ENCODE results near the gene CTPS1. TPM values are rescaled to one million over a fixed set of nuclear protein-coding genes. Genes with fewer than 3 reads are reported as not detected.

CTPS1 gene
- polyA plus RNA-seq, 1 donor from 2014 or later = 76.1 TPM

GRCh38 chr1:41020654-41021053 lies 41.2 kb downstream of the CTPS1 start:
- Histone ChIP-seq H3K4me3 (ENCODE audit: low read length) (no peak overlapping the region), H3K9me2 (ENCODE audit: insufficient read depth, low read length) (no peaks in the 10 kb centered on the region), H3F3A (ENCODE audit: insufficient read depth, low read length, poor library complexity, severe bottlenecking) (no peaks in the 10 kb centered on the region), H3K27me3 (ENCODE audit: insufficient read depth, low read depth, low read length) (no peaks in the 10 kb centered on the region), H4K20me1 (ENCODE audit: insufficient read depth) (no peaks in the 10 kb centered on the region), H3K9ac (ENCODE audit: low read length) (no peak overlapping the region), H3K36me3 (ENCODE audit: insufficient read depth, low read length) (no peaks in the 10 kb centered on the region), H3K27ac (ENCODE audit: low read length) (no peak overlapping the region), H3K4me2 (ENCODE audit: low read length) (no peak overlapping the region), H3K79me2 (replicated peaks; ENCODE audit: insufficient read depth, low read length) (no peaks in the 10 kb centered on the region), H2AFZ (ENCODE audit: low read depth, low read length) (no peak overlapping the region), H3K9me3 (ENCODE audit: low read length) (no peaks in the 10 kb centered on the region)
- TF ChIP-seq EZH2 (IDR thresholded peaks at IDR 0.05; ENCODE audit: borderline replicate concordance, insufficient read depth, low read length, poor library complexity, severe bottlenecking) (no peak), POLR2AphosphoS5 (IDR thresholded peaks at IDR 0.05) (no peak), SMC3 (conservative IDR thresholded peaks at IDR 0.05; ENCODE audit: poor library complexity) (no peak), MXI1 (conservative IDR thresholded peaks at IDR 0.05; ENCODE audit: poor library complexity, severe bottlenecking) (no peak), REST (IDR thresholded peaks at IDR 0.05; ENCODE audit: borderline replicate concordance) (no peak), EP300 (conservative IDR thresholded peaks at IDR 0.05; ENCODE audit: poor library complexity, severe bottlenecking) (no peak), RAD21 (conservative IDR thresholded peaks at IDR 0.05) (no peak), TAF1 (IDR thresholded peaks at IDR 0.05; ENCODE audit: low read depth) (no peak), CTCF (IDR thresholded peaks at IDR 0.05; ENCODE audit: poor library complexity, severe bottlenecking) (no peak)

GRCh38 chr1:41021526-41022308 lies 42.2 kb downstream of the CTPS1 start, which contains the start of gene SLFNL1:
Gene SLFNL1 (minus strand): TSS chr1:41021725. CDS start chr1:41020660, 1,065 bp downstream.
- Histone ChIP-seq H3K27ac (ENCODE audit: low read length) (no peak within 1 kb of the TSS), H3K9me3 (ENCODE audit: low read length) (no peaks in the 10 kb centered on the region), H3K36me3 (ENCODE audit: insufficient read depth, low read length) (peaks cover 6% of the 10 kb centered on the region), H3K4me2 (ENCODE audit: low read length) (no peak within 1 kb of the TSS), H2AFZ (ENCODE audit: low read depth, low read length) (no peak within 1 kb of the TSS), H3K79me2 (replicated peaks; ENCODE audit: insufficient read depth, low read length) (no peaks in the 10 kb centered on the region), H3K9me2 (ENCODE audit: insufficient read depth, low read length) (no peaks in the 10 kb centered on the region), H3F3A (ENCODE audit: insufficient read depth, low read length, poor library complexity, severe bottlenecking) (no peaks in the 10 kb centered on the region), H3K4me3 (ENCODE audit: low read length) (no peak within 1 kb of the TSS), H4K20me1 (ENCODE audit: insufficient read depth) (no peaks in the 10 kb centered on the region), H3K27me3 (ENCODE audit: insufficient read depth, low read depth, low read length) (no peaks in the 10 kb centered on the region), H3K9ac (ENCODE audit: low read length) (no peak within 1 kb of the TSS)
- no peak for TF ChIP-seq MXI1 (conservative IDR thresholded peaks at IDR 0.05; ENCODE audit: poor library complexity, severe bottlenecking)
- no peak for TF ChIP-seq TAF1 (IDR thresholded peaks at IDR 0.05; ENCODE audit: low read depth)
- TF ChIP-seq CTCF (IDR thresholded peaks at IDR 0.05; ENCODE audit: poor library complexity, severe bottlenecking) = no peak
- TF ChIP-seq SMC3 (conservative IDR thresholded peaks at IDR 0.05; ENCODE audit: poor library complexity) = no peak
- TF ChIP-seq EZH2 (IDR thresholded peaks at IDR 0.05; ENCODE audit: borderline replicate concordance, insufficient read depth, low read length, poor library complexity, severe bottlenecking) = no peak
- TF ChIP-seq POLR2AphosphoS5 (IDR thresholded peaks at IDR 0.05) = no peak
- no peak for TF ChIP-seq RAD21 (conservative IDR thresholded peaks at IDR 0.05)
- no peak for TF ChIP-seq REST (IDR thresholded peaks at IDR 0.05; ENCODE audit: borderline replicate concordance)
- no peak for TF ChIP-seq EP300 (conservative IDR thresholded peaks at IDR 0.05; ENCODE audit: poor library complexity, severe bottlenecking)
